GM12878 (cell line): ENCODE data around the gene CEACAM1.

Experiments
- CHD1 ChIP-seq: IDR thresholded peaks from 2 replicates; pipeline ENCODE4 v1.6.1; 2012; ENCODE audit warnings: low read depth, low read length, improper control_type of control experiment
- CUX1 ChIP-seq: IDR thresholded peaks from 2 replicates; pipeline ENCODE4 v1.6.1; 2012; ENCODE audit warnings: improper control_type of control experiment, low read depth, low read length; ENCODE audit not compliant: insufficient replicate concordance
- ESRRA ChIP-seq: IDR thresholded peaks from 2 replicates; pipeline ENCODE4 v1.6.1; 2012; ENCODE audit warnings: mild to moderate bottlenecking, low read length, improper control_type of control experiment
- ETV6 ChIP-seq, 2 experiments: fragments of 450-650 bp in 1 of 2; IDR thresholded peaks in 1 of 2; conservative IDR thresholded peaks in 1 of 2; 2 replicates each; pipeline ENCODE4 v1.6.1; 2014; ENCODE audit warnings: antibody characterized with exemption in 1 of 2, borderline replicate concordance in 1 of 2, low read depth in 1 of 2, mild to moderate bottlenecking in 1 of 2, moderate library complexity in 1 of 2
- HDGF ChIP-seq: fragments of 450-650 bp; IDR thresholded peaks from 2 replicates; pipeline ENCODE4 v1.6.1; 2016; ENCODE audit warnings: antibody characterized with exemption
- MEF2A ChIP-seq: IDR thresholded peaks from 2 replicates; pipeline ENCODE4 v1.6.1; 2011; ENCODE audit warnings: low read depth, mild to moderate bottlenecking, low read length, moderate library complexity; ENCODE audit not compliant: insufficient read depth
- POLR2AphosphoS5 ChIP-seq: IDR thresholded peaks from 2 replicates; pipeline ENCODE4 v1.6.1; 2011; ENCODE audit warnings: mild to moderate bottlenecking, low read length, inconsistent platforms
- RAD21 ChIP-seq: IDR thresholded peaks from 2 replicates; pipeline ENCODE4 v1.6.1; 2011; ENCODE audit warnings: mild to moderate bottlenecking, low read depth, low read length, moderate library complexity; ENCODE audit not compliant: insufficient read depth
- SIN3A ChIP-seq: IDR thresholded peaks from 2 replicates; pipeline ENCODE4 v1.6.1; 2012; ENCODE audit warnings: low read depth, low read length, improper control_type of control experiment
- ZNF274 ChIP-seq: IDR thresholded peaks from one replicate; pipeline ENCODE4 v1.8.0; 2011; ENCODE audit not compliant: insufficient read length, insufficient read depth
- TF ChIP-seq, protein P1 (sequence below), 3 experiments: IDR thresholded peaks in 2 of 3; conservative IDR thresholded peaks in 1 of 3; 2 replicates each; pipeline ENCODE4 v1.5.1; 2011; ENCODE audit warnings: low read depth in 3 of 3, low read length in 3 of 3, mild to moderate bottlenecking in 3 of 3, control low read depth in 2 of 3, moderate library complexity in 2 of 3, inconsistent platforms in 1 of 3, mixed read lengths in 1 of 3; ENCODE audit not compliant: control insufficient read depth in 2 of 3, insufficient read depth in 1 of 3; ENCODE audit errors: extremely low read depth in 1 of 3

DNA sequence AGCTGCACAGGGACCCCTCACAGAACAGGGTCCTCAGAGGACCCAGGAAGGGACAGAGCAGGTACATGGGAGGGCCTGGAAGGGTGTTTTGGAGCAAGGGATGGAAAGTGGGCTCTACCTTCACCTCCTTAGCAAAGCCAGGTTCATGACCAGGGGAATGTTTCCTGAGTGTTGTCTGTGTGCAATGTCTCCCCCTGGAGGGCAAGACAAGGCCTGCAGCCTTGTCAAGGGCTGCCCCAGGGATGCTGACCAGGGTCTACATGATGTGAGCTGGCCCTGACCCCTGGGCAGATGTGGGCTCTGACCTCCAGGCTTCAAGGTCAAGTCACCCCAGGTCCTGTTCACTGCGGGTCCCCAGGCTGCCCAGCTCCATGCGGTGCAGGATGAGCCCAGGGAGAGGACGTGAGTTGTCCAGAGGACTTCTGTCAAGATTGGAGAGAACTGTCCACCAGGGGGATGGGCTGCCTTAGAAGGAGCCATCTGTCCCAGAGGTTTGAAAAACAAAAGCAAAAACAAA, 1.0 kb upstream of the CEACAM1 start:
- TF ChIP-seq, protein P1, sequence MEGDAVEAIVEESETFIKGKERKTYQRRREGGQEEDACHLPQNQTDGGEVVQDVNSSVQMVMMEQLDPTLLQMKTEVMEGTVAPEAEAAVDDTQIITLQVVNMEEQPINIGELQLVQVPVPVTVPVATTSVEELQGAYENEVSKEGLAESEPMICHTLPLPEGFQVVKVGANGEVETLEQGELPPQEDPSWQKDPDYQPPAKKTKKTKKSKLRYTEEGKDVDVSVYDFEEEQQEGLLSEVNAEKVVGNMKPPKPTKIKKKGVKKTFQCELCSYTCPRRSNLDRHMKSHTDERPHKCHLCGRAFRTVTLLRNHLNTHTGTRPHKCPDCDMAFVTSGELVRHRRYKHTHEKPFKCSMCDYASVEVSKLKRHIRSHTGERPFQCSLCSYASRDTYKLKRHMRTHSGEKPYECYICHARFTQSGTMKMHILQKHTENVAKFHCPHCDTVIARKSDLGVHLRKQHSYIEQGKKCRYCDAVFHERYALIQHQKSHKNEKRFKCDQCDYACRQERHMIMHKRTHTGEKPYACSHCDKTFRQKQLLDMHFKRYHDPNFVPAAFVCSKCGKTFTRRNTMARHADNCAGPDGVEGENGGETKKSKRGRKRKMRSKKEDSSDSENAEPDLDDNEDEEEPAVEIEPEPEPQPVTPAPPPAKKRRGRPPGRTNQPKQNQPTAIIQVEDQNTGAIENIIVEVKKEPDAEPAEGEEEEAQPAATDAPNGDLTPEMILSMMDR (IDR thresholded peaks at IDR 0.05 in 2 of 3, conservative IDR thresholded peaks at IDR 0.05 in 1 of 3; ENCODE audit: control insufficient read depth in 2 of 3, extremely low read depth in 1 of 3, insufficient read depth in 1 of 3, low read depth in 3 of 3, low read length in 3 of 3): peak; percentile 97 to 98 (median 97); a peak in 5 of 6 replicates
- TF ChIP-seq MEF2A (no peak), ESRRA (no peak), CUX1 (no peak), POLR2AphosphoS5 (no peak), ZNF274 (no peak), ETV6 (conservative IDR thresholded peaks at IDR 0.05 in 1 of 2, IDR thresholded peaks at IDR 0.05 in 1 of 2; ENCODE audit: borderline replicate concordance in 1 of 2, low read depth in 1 of 2) (no peak), CHD1 (no peak), RAD21 (peak; percentile 98), SIN3A (no peak), HDGF (0 out of 2 replicates have a peak, but pooled peaks have one; percentile 36)
